Lower lobe of right lung (tissue), 2 donors: ENCODE measurements around the gene ELP4. TPM values are rescaled to one million over a fixed set of nuclear protein-coding genes. Genes with fewer than 3 reads are reported as not detected.
A peak's percentile ranks its signal among the peaks of the same experiment; 100 is the strongest.

Source experiments
- ATAC-seq, 2 donors: fragments of 200-7000 bp; cut with Tn5 transposase; one replicate each; pipeline ENCODE4 v1.9.1; 2020 to 2022; ENCODE audit warnings: mild to moderate bottlenecking in 2 of 2, moderate library complexity in 2 of 2
- DNase-seq: peaks from one replicate; pipeline ENCODE4 v3.0.0-alpha.2; 2020
- H3K27ac ChIP-seq: fragments of 200-600 bp; one replicate; pipeline ENCODE4 v1.8.0; 2022
- H3K27me3 ChIP-seq: fragments of 200-600 bp; one replicate; pipeline ENCODE4 v1.8.0; 2022; ENCODE audit warnings: low read depth
- H3K36me3 ChIP-seq: fragments of 200-600 bp; one replicate; pipeline ENCODE4 v1.8.0; 2022; ENCODE audit warnings: mild to moderate bottlenecking
- H3K4me1 ChIP-seq: fragments of 200-600 bp; one replicate; pipeline ENCODE4 v1.8.0; 2022
- H3K4me3 ChIP-seq: fragments of 200-600 bp; one replicate; pipeline ENCODE4 v1.8.0; 2022; ENCODE audit warnings: mild to moderate bottlenecking
- H3K9me3 ChIP-seq: fragments of 200-600 bp; one replicate; pipeline ENCODE4 v1.8.0; 2022
- intact Hi-C: fragments of 100-400 bp; cut with DNase I; formaldehyde crosslinking; loops from one replicate; pipeline ENCODE4 v1.11.0; 2022
- total RNA-seq: library from RNA; stranded (reverse); fragmentation: NEBNext Ultra II Directional; extraction: Animal tissue kit (Norgen Biotek cat#: 25700); gene quantifications from one replicate; pipeline ENCODE4 v1.2.1, GENCODE V29; 2021
- TF ChIP-seq, protein P1 (sequence below): fragments of 200-600 bp; IDR thresholded peaks from one replicate; pipeline ENCODE4 v1.8.0; 2022; ENCODE audit warnings: antibody characterized with exemption, mild to moderate bottlenecking
- donor health status: DM: no; HTN: yes; CAD: no; lungs with severe emphysema.

Gene ELP4
- total RNA-seq, 1 donor from 2014 or later, result 22.1 TPM

GRCh38 chr11:31814176-31814868, 304.8 kb downstream of the ELP4 start:
- Histone ChIP-seq H3K9me3 (no peaks in the 10 kb centered on the region), H3K36me3 (no peaks in the 10 kb centered on the region), H3K4me1 (peaks cover 83% of the 10 kb centered on the region), H3K4me3 (peak overlapping the region; percentile 58), H3K27ac (no peak overlapping the region), H3K27me3 (peaks cover 97% of the 10 kb centered on the region)
- intact Hi-C loops, result no loop called here
- TF ChIP-seq, protein P1, sequence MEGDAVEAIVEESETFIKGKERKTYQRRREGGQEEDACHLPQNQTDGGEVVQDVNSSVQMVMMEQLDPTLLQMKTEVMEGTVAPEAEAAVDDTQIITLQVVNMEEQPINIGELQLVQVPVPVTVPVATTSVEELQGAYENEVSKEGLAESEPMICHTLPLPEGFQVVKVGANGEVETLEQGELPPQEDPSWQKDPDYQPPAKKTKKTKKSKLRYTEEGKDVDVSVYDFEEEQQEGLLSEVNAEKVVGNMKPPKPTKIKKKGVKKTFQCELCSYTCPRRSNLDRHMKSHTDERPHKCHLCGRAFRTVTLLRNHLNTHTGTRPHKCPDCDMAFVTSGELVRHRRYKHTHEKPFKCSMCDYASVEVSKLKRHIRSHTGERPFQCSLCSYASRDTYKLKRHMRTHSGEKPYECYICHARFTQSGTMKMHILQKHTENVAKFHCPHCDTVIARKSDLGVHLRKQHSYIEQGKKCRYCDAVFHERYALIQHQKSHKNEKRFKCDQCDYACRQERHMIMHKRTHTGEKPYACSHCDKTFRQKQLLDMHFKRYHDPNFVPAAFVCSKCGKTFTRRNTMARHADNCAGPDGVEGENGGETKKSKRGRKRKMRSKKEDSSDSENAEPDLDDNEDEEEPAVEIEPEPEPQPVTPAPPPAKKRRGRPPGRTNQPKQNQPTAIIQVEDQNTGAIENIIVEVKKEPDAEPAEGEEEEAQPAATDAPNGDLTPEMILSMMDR, result no peak
- DNase-seq (no peak), ATAC-seq (no peak)

DNA sequence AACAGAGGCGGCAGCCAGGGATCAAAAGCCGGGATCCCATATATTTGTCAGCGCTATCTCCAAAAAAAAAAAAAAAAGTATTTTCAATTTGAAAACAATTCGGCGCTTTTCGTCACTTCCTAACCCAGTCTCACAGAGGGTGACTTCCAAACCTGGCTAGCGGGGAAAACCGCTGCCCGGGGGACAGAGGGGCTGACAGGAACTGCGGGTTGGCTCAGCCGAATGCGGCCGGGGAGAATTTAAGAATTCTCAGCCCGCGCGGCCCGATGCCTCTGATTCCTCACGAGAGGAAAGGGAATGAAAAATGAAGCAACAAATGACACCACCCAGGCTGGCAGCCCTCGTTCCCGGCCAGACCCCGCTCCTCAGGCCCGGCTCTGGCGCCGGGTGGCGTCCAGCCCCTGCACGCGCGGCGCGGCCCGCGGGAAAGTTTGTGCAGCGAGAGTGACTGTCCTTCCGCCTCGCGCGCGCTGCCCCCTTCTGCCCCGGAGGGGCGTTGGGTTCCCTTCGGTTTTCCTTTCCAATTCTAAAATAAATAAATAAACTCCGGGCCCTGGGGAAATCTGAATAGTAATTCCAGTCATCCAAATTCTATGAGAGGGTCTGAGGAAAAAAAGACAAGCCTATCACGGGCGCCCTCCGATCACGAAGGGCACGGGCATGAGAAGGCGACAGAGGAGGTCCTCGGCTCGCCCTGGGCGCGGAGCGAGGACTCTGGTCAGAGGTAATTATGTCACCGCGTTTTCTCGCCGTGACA, 306.3 kb downstream of the ELP4 start:
- ATAC-seq (no peak), DNase-seq (no peak)
- H3K36me3 ChIP-seq, result no peaks in the 10 kb centered on the region
- peaks cover 97% of the 10 kb centered on the region for H3K27me3 ChIP-seq
- H3K4me1 ChIP-seq, result peaks cover 69% of the 10 kb centered on the region
- no peaks in the 10 kb centered on the region for H3K9me3 ChIP-seq
- H3K27ac ChIP-seq, result no peak overlapping the region
- TF ChIP-seq, protein P1, result no peak
- intact Hi-C loops, result no loop called here
- H3K4me3 ChIP-seq, result peak overlapping the region; percentile 30

GRCh38 chr11:31816468-31817053, 307.0 kb downstream of the ELP4 start:
- Histone ChIP-seq H3K27me3 (peaks cover 97% of the 10 kb centered on the region), H3K4me3 (no peak overlapping the region), H3K36me3 (no peaks in the 10 kb centered on the region), H3K9me3 (no peaks in the 10 kb centered on the region), H3K27ac (no peak overlapping the region), H3K4me1 (peaks cover 62% of the 10 kb centered on the region)
- DNase-seq (no peak), ATAC-seq (no peak)
- intact Hi-C loops, result no loop called here
- TF ChIP-seq, protein P1, result no peak

DNA sequence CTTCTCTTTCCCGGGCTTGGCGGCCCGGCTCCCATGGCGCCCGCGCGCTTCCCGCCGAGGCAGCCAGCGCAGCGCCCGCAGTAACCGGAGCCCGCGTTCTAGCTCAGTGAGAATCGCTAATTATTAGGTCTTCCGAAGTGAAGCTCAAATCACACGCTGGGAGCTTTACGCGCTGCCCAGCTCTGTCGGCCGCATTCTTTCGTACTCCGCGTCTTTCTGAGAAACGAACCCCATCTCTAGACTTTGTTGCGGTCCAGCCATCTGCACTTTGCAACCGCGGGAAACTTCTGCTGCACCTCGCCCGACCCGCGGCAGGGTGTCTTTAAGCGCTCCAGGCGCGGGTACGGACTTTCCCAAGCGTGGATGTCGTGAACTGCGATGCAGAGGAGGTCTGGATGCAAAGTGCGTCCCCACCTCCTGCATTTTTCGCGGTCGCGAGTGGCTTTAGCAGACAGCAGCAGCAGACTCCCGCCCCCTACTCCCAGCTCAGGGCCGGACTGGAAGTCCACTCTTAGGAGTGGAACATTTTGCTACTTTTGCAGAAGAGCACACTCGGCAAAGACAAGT, 307.6 kb downstream of the ELP4 start:
- H3K4me1 ChIP-seq, result peaks cover 58% of the 10 kb centered on the region
- DNase-seq, result no peak
- H3K4me3 ChIP-seq, result peak overlapping the region; percentile 20

More for the DNA sequence above, 307.6 kb downstream of the ELP4 start:
- intact Hi-C loops, result no loop called here
- no peaks in the 10 kb centered on the region for H3K9me3 ChIP-seq
- no peaks in the 10 kb centered on the region for H3K36me3 ChIP-seq
- no peak for ATAC-seq
- no peak overlapping the region for H3K27ac ChIP-seq
- H3K27me3 ChIP-seq, result peaks cover 99% of the 10 kb centered on the region
- TF ChIP-seq, protein P1, result no peak
